SK-N-SH (cell line): ENCODE data around the gene ZNF584. TPM values are rescaled to one million over a fixed set of nuclear protein-coding genes. Genes with fewer than 3 reads are reported as not detected.
A peak's percentile ranks its signal among the peaks of the same experiment; 100 is the strongest.

Experiments used
- CTCF ChIA-PET: fragments of 300-600, 350-600 bp; formaldehyde crosslinking; extraction: SDS; loops from one replicate; lab custom pipeline; 2021; lab: Yijun Ruan, JAX
- POLR2A ChIA-PET: fragments of 350-600 bp; sonication (Branson Sonifier 250); formaldehyde crosslinking; extraction: SDS; loops from one replicate; lab custom pipeline; 2020; ENCODE audit warnings: antibody characterized with exemption, inconsistent platforms; lab: Yijun Ruan, JAX
- DNase-seq: peaks from one replicate; pipeline ENCODE4 v3.0.0; 2012
- H2AFZ ChIP-seq: fragments of 200-600 bp; sonication (generic); 2 replicates; pipeline ENCODE4 v1.8.1; 2016; ENCODE audit warnings: antibody characterized with exemption, mild to moderate bottlenecking, low read depth
- H3F3A ChIP-seq: fragments of 200-600 bp; sonication (generic); replicated peaks from 2 replicates; pipeline ENCODE3; 2016; ENCODE audit warnings: antibody characterized with exemption, mild to moderate bottlenecking; ENCODE audit not compliant: insufficient read depth
- H3K27ac ChIP-seq, 2 experiments: fragments of 200-500 bp in 1 of 2; fragments of 200-600 bp in 1 of 2; sonication (Bioruptor generic) in 1 of 2; sonication (generic), shearing (Covaris generic) in 1 of 2; 2 replicates each; pipeline versions ENCODE4 v1.5.1 to v1.6.1; 2014 to 2016; ENCODE audit warnings: low read depth in 2 of 2, inconsistent platforms in 1 of 2, low read length in 1 of 2, mild to moderate bottlenecking in 1 of 2, mixed read lengths in 1 of 2
- H3K27me3 ChIP-seq: fragments of 200-600 bp; sonication (generic), shearing (Covaris generic); 2 replicates; pipeline ENCODE4 v1.6.1; 2016; ENCODE audit warnings: mixed run types; ENCODE audit not compliant: insufficient read depth
- H3K36me3 ChIP-seq, 2 experiments: fragments of 200-500 bp in 1 of 2; fragments of 200-600 bp in 1 of 2; sonication (Bioruptor generic) in 1 of 2; sonication (generic) in 1 of 2; replicated peaks in 1 of 2; 2 replicates each; pipeline versions ENCODE3 to v1.5.1; 2014 to 2016; ENCODE audit warnings: low read length in 1 of 2, mild to moderate bottlenecking in 1 of 2; ENCODE audit not compliant: insufficient read depth in 2 of 2, control insufficient read depth in 1 of 2
- H3K4me1 ChIP-seq, 2 experiments: fragments of 200-500 bp in 1 of 2; fragments of 200-600 bp in 1 of 2; sonication (Bioruptor generic) in 1 of 2; sonication (generic), shearing (Covaris generic) in 1 of 2; 2 replicates each; pipeline versions ENCODE4 v1.5.1 to v1.6.1; 2014 to 2016; ENCODE audit warnings: low read depth in 1 of 2, low read length in 1 of 2, mixed run types in 1 of 2; ENCODE audit not compliant: insufficient read depth in 2 of 2, control insufficient read depth in 1 of 2
- H3K4me2 ChIP-seq: fragments of 200-600 bp; sonication (generic), shearing (Covaris generic); 2 replicates; pipeline ENCODE4 v1.6.1; 2017; ENCODE audit warnings: mixed run types
- H3K4me3 ChIP-seq, 2 experiments: fragments of 200-500 bp in 1 of 2; fragments of 200-600 bp in 1 of 2; sonication (Bioruptor generic) in 1 of 2; sonication (generic), shearing (Covaris generic) in 1 of 2; 2 replicates each; pipeline versions ENCODE4 v1.5.1 to v1.8.1; 2014 to 2016; ENCODE audit warnings: low read depth in 2 of 2, inconsistent platforms in 1 of 2, low read length in 1 of 2, mild to moderate bottlenecking in 1 of 2, mixed read lengths in 1 of 2, moderate library complexity in 1 of 2
- H3K79me2 ChIP-seq: fragments of 200-600 bp; sonication (generic); 2 replicates; pipeline ENCODE4 v1.8.1; 2017; ENCODE audit warnings: mild to moderate bottlenecking; ENCODE audit not compliant: insufficient read depth
- H3K9ac ChIP-seq: fragments of 200-600 bp; sonication (generic); 2 replicates; pipeline ENCODE4 v1.6.1; 2017; ENCODE audit warnings: mixed run types
- H3K9me2 ChIP-seq: fragments of 200-600 bp; sonication (generic); 2 replicates; pipeline ENCODE4 v1.6.1; 2017; ENCODE audit warnings: mixed run types
- H3K9me3 ChIP-seq: fragments of 200-600 bp; sonication (generic); 2 replicates; pipeline ENCODE4 v1.6.1; 2017; ENCODE audit warnings: mixed run types, mild to moderate bottlenecking, moderate library complexity
- H4K20me1 ChIP-seq: fragments of 200-600 bp; sonication (generic); 2 replicates; pipeline ENCODE4 v1.6.1; 2017; ENCODE audit warnings: mild to moderate bottlenecking, mixed run types; ENCODE audit not compliant: insufficient read depth
- CHD2 ChIP-seq: fragments of 150-350 bp; IDR thresholded peaks from 2 replicates; pipeline ENCODE4 v1.6.1; 2018; ENCODE audit warnings: low read length; ENCODE audit not compliant: partially characterized antibody
- ELF1 ChIP-seq: IDR thresholded peaks from 2 replicates; pipeline ENCODE4 v1.4.0; 2012
- FOSL2 ChIP-seq: IDR thresholded peaks from 2 replicates; pipeline ENCODE4 v1.4.0; 2012; ENCODE audit warnings: low read depth, mild to moderate bottlenecking, moderate library complexity, borderline replicate concordance
- FOXJ3 ChIP-seq: sonication (generic); formaldehyde crosslinking; IDR thresholded peaks from 2 replicates; pipeline ENCODE4 v1.5.1; 2020; ENCODE audit warnings: mild to moderate bottlenecking, missing genetic modification reagents
- FOXM1 ChIP-seq: IDR thresholded peaks from 2 replicates; pipeline ENCODE4 v1.4.0; 2012; ENCODE audit warnings: low read depth, mild to moderate bottlenecking
- GABPA ChIP-seq: IDR thresholded peaks from 2 replicates; pipeline ENCODE4 v1.4.0; 2012; ENCODE audit warnings: low read depth, mild to moderate bottlenecking
- GATA2 ChIP-seq: sonication (generic); formaldehyde crosslinking; IDR thresholded peaks from 2 replicates; pipeline ENCODE4 v1.5.0; 2020; ENCODE audit warnings: mild to moderate bottlenecking, missing genetic modification reagents
- JUND ChIP-seq: IDR thresholded peaks from 2 replicates; pipeline ENCODE4 v1.4.0; 2012
- MEF2A ChIP-seq: IDR thresholded peaks from 2 replicates; pipeline ENCODE4 v1.4.0; 2012; ENCODE audit warnings: low read depth, borderline replicate concordance
- MXI1 ChIP-seq: IDR thresholded peaks from 2 replicates; pipeline ENCODE4 v1.6.1; 2012; ENCODE audit warnings: mild to moderate bottlenecking, low read depth, low read length, improper control_type of control experiment
- NFIC ChIP-seq: IDR thresholded peaks from 2 replicates; pipeline ENCODE4 v1.4.0; 2012; ENCODE audit warnings: borderline replicate concordance
- NRF1 ChIP-seq: IDR thresholded peaks from 2 replicates; pipeline ENCODE4 v1.6.1; 2012; ENCODE audit warnings: low read depth, mild to moderate bottlenecking, low read length
- POLR2AphosphoS5 ChIP-seq: IDR thresholded peaks from 2 replicates; pipeline ENCODE4 v1.6.1; 2012; ENCODE audit warnings: low read depth, low read length
- RFX5 ChIP-seq: IDR thresholded peaks from 2 replicates; pipeline ENCODE4 v1.6.1; 2012; ENCODE audit warnings: mild to moderate bottlenecking, improper control_type of control experiment, low read length
- SIN3A ChIP-seq: IDR thresholded peaks from 2 replicates; pipeline ENCODE4 v1.6.1; 2012; ENCODE audit warnings: low read depth, mild to moderate bottlenecking, low read length, moderate library complexity, borderline replicate concordance
- TAF1 ChIP-seq: IDR thresholded peaks from 2 replicates; pipeline ENCODE4 v1.6.1; 2012; ENCODE audit warnings: low read depth, mild to moderate bottlenecking, low read length, moderate library complexity, borderline replicate concordance
- TCF12 ChIP-seq: IDR thresholded peaks from 2 replicates; pipeline ENCODE4 v1.4.0; 2012
- YY1 ChIP-seq: IDR thresholded peaks from 2 replicates; pipeline ENCODE4 v1.4.0; 2012; ENCODE audit warnings: low read depth, mild to moderate bottlenecking
- WGBS: methylation state at CpG from one replicate; pipeline ENCODE4 v1.1.6; 2017; ENCODE audit warnings: low lambda C conversion rate; 5-methylcytosine and 5-hydroxymethylcytosine counted together
- polyA plus RNA-seq, 3 experiments: library from polyadenylated mRNA; depleted of rRNA; stranded (reverse); fragments of >200 nt; gene quantifications; 2 replicates each; pipeline ENCODE4 v1.2.3, GENCODE V29; 2012
- TF ChIP-seq, protein P1 (sequence below): fragments of 150-350 bp; IDR thresholded peaks from 2 replicates; pipeline ENCODE4 v1.6.1; 2017; ENCODE audit warnings: antibody characterized with exemption, low read length, low read depth, borderline replicate concordance
- TF ChIP-seq, protein P2 (sequence below): IDR thresholded peaks from 2 replicates; pipeline ENCODE4 v1.6.1; 2012; ENCODE audit warnings: mild to moderate bottlenecking, low read depth, low read length, moderate library complexity

ZNF584 gene
- polyA plus RNA-seq, 1 of the 3 experiments (the other 2 are of a cell fraction), result 9.4 TPM

DNA sequence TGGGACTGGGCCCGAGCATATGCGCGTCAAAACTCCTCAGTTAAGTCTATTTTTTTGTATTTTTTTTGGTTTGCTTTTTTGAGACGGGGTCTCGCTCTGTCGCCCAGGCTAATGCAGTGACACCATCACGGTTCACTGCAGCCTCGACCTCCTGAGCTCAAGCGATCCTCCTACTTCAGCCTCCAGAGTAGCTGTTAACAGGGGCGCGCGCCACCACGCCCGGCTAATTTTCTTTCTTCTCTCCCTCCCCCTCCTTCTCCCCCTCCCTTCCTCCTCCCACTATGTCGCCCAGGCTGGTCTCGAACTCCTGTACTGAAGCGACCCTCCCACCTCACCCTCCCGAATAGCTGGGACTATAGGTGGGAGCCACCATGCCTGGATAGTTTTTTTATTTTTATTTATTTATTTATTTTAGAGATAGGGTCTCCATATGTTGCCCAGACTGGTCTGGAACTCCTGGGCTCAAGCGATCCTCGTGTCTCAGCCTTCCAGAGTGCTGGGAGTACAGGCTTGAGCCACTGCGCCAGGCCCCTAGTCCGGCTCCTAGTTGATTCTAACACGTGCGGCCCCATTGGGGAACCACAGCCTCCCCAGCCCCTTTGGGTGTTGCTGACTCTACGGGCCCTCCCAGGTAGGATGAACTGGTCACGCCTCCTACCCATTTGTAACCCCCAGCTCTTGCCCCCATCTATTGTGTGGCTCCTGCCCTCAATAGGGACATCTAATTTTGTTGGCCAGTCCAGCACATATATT is 26.8 kb upstream of the ZNF584 start:
- no peaks in the 10 kb centered on the region for H3K36me3 ChIP-seq
- H4K20me1 ChIP-seq, result no peaks in the 10 kb centered on the region
- H3K27ac ChIP-seq, result peak overlapping the region; percentile 35 to 81; a peak in 3 of 4 replicates
- no peaks in the 10 kb centered on the region for H3K9me3 ChIP-seq
- H3K9me2 ChIP-seq, result no peaks in the 10 kb centered on the region
- peak overlapping the region; percentile 81 for H3K9ac ChIP-seq
- H3K4me3 ChIP-seq, result peak overlapping the region; percentile 56 to 99
- DNase-seq, result no peak
- peak overlapping the region; percentile 92 for H3K4me2 ChIP-seq
- POLR2A ChIA-PET, result interaction anchor here (0.8 to 1.2 kb wide), 2 partner anchors 17 to 19 kb away, joined by 3 to 9 read pairs; partner anchors contain the start of gene ZNF497
- peaks cover 13 to 32% of the 10 kb centered on the region in 2 experiments; a peak in 2 of 4 replicates for H3K4me1 ChIP-seq
- peaks cover 31% of the 10 kb centered on the region for H3K79me2 ChIP-seq
- CTCF ChIA-PET, result interaction anchor here (0.7 to 1.1 kb wide), 2 partner anchors 17 to 138 kb away, joined by 3 read pairs; partner anchors contain the start of gene ZBTB45
- 21% methylated on average over 26 of the region's 26 CpGs for WGBS
- H3K27me3 ChIP-seq, result no peaks in the 10 kb centered on the region
- H2AFZ ChIP-seq, result no peak overlapping the region
- no peak for TF ChIP-seq YY1
- TF ChIP-seq SIN3A, result no peak
- no peak for TF ChIP-seq RFX5
- no peak for TF ChIP-seq TCF12
- TF ChIP-seq NRF1, result no peak
- no peak for TF ChIP-seq FOXJ3 (CRISPR knock-in tag)
- TF ChIP-seq MEF2A, result no peak
- TF ChIP-seq GABPA, result no peak
- TF ChIP-seq ELF1, result no peak
- TF ChIP-seq POLR2AphosphoS5, result no peak
- no peak for TF ChIP-seq TAF1
- no peak for TF ChIP-seq JUND
- TF ChIP-seq CHD2, result no peak
- TF ChIP-seq, protein P1, sequence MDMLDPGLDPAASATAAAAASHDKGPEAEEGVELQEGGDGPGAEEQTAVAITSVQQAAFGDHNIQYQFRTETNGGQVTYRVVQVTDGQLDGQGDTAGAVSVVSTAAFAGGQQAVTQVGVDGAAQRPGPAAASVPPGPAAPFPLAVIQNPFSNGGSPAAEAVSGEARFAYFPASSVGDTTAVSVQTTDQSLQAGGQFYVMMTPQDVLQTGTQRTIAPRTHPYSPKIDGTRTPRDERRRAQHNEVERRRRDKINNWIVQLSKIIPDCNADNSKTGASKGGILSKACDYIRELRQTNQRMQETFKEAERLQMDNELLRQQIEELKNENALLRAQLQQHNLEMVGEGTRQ, result no peak
- no peak for TF ChIP-seq FOSL2
- no peak for TF ChIP-seq FOXM1
- no peak for TF ChIP-seq MXI1
- TF ChIP-seq, protein P2, sequence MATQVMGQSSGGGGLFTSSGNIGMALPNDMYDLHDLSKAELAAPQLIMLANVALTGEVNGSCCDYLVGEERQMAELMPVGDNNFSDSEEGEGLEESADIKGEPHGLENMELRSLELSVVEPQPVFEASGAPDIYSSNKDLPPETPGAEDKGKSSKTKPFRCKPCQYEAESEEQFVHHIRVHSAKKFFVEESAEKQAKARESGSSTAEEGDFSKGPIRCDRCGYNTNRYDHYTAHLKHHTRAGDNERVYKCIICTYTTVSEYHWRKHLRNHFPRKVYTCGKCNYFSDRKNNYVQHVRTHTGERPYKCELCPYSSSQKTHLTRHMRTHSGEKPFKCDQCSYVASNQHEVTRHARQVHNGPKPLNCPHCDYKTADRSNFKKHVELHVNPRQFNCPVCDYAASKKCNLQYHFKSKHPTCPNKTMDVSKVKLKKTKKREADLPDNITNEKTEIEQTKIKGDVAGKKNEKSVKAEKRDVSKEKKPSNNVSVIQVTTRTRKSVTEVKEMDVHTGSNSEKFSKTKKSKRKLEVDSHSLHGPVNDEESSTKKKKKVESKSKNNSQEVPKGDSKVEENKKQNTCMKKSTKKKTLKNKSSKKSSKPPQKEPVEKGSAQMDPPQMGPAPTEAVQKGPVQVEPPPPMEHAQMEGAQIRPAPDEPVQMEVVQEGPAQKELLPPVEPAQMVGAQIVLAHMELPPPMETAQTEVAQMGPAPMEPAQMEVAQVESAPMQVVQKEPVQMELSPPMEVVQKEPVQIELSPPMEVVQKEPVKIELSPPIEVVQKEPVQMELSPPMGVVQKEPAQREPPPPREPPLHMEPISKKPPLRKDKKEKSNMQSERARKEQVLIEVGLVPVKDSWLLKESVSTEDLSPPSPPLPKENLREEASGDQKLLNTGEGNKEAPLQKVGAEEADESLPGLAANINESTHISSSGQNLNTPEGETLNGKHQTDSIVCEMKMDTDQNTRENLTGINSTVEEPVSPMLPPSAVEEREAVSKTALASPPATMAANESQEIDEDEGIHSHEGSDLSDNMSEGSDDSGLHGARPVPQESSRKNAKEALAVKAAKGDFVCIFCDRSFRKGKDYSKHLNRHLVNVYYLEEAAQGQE, result no peak
- TF ChIP-seq NFIC, result no peak
- no peak for TF ChIP-seq GATA2 (CRISPR knock-in tag)
- TF ChIP-seq, all 33 proteins: peak for 0
- H3F3A ChIP-seq, result peaks cover 12% of the 10 kb centered on the region
